Mesodermal cell (in vitro differentiated cells): ENCODE results near the gene NANS.
A peak's percentile ranks its signal among the peaks of the same experiment; 100 is the strongest.
"Not testable (repeated sequence)": the region's sequence is repeated elsewhere in the genome, so short reads cannot be mapped to it uniquely, and the experiment has no call there.

Experiments
- H3K27ac ChIP-seq: 2 replicates; pipeline ENCODE4 v1.7.0; 2013; ENCODE audit warnings: mild to moderate bottlenecking, low read depth, low read length, moderate library complexity; ENCODE audit not compliant: severe bottlenecking
- H3K36me3 ChIP-seq: 2 replicates; pipeline ENCODE4 v1.7.1; 2013; ENCODE audit warnings: mild to moderate bottlenecking, low read length, moderate library complexity; ENCODE audit not compliant: control insufficient read depth, insufficient read depth
- H3K4me1 ChIP-seq: one replicate; pipeline ENCODE4 v1.7.1; 2013; ENCODE audit warnings: mild to moderate bottlenecking, low read length; ENCODE audit not compliant: insufficient read depth, control insufficient read depth, poor library complexity, severe bottlenecking
- H3K4me3 ChIP-seq: 2 replicates; pipeline ENCODE4 v1.7.0; 2013; ENCODE audit warnings: low read length, control low read depth, mild to moderate bottlenecking; ENCODE audit not compliant: insufficient read depth, poor library complexity, severe bottlenecking; ENCODE audit errors: extremely low read depth
- H3K9me3 ChIP-seq: 2 replicates; pipeline ENCODE4 v1.7.1; 2013; ENCODE audit warnings: mild to moderate bottlenecking, low read length, moderate library complexity; ENCODE audit not compliant: control insufficient read depth
- whole genome bisulfite sequencing, 2 experiments: methylation state at CpG; one replicate each; pipeline ENCODE4 v1.1.5; 2013; ENCODE audit warnings: missing lambda C conversion rate in 2 of 2; ENCODE audit not compliant: insufficient coverage in 2 of 2; 5-methylcytosine and 5-hydroxymethylcytosine counted together

Gene NANS

DNA sequence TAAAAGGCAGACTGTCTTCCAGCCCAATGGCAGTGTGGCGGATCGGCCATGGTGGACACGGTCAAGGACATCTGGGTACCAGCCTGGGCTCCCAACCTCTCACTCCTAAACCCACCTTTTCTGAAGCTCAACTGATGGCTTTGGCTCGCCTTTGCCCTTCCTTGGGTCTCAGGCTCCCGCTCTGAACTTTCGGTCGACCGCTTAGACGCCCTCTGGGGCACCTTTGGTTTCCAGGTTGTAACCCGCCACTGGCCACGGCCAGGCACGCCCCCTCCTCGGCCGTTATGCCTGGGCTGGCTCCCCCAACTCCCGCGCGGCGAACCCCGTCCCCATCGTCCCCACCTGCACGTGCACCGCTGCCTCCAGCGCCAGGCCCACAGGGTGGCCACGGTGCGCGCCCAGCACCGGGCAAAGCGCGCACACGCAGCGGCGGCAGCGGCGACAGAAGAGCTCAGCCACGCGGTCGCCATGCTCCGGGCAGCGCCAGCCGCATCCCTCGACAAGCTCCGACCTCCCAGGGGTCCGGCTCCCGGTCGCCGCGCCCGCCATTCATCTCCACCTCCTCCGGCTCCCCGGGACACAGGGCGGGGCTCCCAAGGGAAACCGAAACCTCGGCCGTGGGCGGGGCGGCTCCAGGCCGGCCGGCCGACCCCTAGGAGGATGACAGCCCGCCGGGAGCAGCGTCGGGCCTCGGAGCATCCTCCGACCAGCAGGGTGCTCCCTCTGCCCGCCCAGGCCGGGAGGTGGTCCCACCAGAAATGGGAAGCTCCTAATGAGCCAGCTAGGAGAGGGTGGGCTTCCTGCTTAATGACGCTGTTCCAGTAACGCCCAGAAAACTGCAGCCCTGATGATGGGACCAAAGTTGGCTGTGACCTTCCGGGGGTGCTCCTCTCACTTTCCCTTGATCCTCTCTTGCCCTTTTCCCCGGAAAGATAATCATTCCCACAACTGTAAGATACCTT, 62.4 kb downstream of the NANS start, which contains the start of gene TRIM14:
Gene TRIM14 (minus strand): TSS at position 583 of the 962 bp plus-strand sequence. CDS start 34 bp downstream, at position 549.
- no peaks in the 10 kb centered on the region for H3K9me3 ChIP-seq
- WGBS, 2 experiments, result 6 to 8% methylated on average over 50 to 60 of the region's 71 CpGs
- peak within 1 kb of the TSS; percentile 45 for H3K4me3 ChIP-seq
- no peaks in the 10 kb centered on the region for H3K4me1 ChIP-seq
- H3K36me3 ChIP-seq, result peaks cover 3% of the 10 kb centered on the region
- H3K27ac ChIP-seq, result no peak within 1 kb of the TSS

DNA sequence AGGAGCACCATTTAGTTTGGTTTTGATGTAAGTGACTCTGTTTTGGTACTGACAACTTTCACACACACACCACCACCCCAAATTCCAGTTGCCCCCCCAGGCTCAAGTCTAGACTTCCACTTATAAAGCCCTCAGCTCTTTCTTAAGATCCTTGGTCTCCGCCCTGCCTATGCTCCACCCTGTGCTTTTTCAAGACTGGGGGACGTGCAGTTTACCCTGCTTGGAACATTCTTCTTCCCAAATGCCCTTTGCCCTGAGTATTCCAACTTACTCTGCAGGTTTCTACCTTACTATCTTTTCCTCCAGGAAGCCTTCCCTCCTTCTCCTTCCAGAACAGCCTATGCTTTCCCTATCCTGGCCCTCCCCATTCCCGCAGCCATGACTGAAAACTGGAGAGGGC, 63.9 kb downstream of the NANS start:
- no peak overlapping the region for H3K27ac ChIP-seq
- H3K4me3 ChIP-seq, result no peak overlapping the region
- peaks cover 15% of the 10 kb centered on the region for H3K36me3 ChIP-seq
- H3K9me3 ChIP-seq, result no peaks in the 10 kb centered on the region
- WGBS, 2 experiments, result 82% methylated on average over 2 of the region's 3 CpGs; no CpG with 5 or more reads in 1 of the 2 experiments
- H3K4me1 ChIP-seq, result no peaks in the 10 kb centered on the region

DNA sequence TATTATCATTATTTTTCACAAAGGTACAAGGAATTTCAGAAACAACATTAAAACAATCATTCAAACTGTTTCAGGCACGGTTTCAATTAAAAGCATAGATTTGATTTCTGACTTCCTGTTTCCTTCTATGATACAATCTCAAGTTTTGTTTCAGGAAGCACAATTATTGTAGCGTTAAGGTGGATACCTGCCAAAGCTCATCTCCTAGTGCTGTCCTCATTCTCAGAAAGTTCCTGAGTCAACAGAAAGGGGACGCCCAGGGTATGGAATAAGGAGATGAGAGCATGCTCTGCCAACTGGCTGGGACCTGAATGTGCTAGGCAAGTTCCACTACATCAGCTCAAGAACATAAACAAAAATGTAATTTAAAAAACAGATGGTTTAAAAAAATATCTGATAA, 64.5 kb downstream of the NANS start:
- WGBS, 2 experiments, result 80 to 83% methylated on average over 1 of the region's 3 CpGs

DNA sequence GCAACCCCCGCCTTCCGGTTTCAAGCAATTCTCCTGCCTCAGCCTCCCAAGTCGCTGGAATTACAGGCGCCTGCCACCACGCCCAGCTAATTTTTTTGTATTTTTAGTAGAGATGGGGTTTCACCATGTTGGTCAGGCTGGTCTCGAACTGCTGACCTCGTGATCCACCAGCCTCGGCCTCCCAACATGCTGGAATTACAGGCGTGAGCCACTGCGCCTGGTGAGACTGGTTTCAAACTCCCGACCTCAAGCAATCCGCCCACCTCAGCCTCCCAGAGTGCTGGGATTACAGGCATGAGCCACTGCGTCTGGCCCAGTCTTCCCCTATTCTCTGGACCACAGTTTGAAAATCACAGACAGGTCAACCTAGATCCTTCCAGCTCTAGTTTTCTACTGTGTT, 67.6 kb downstream of the NANS start:
- not testable (repeated sequence) for H3K4me1 ChIP-seq, H3K4me3 ChIP-seq, H3K9me3 ChIP-seq, H3K27ac ChIP-seq
- 95 to 97% methylated on average over 8 to 10 of the region's 13 CpGs for WGBS, 2 experiments
- peaks cover 34% of the 10 kb centered on the region for H3K36me3 ChIP-seq

More for the DNA sequence above, 64.5 kb downstream of the NANS start:
- no peaks in the 10 kb centered on the region for H3K9me3 ChIP-seq
- H3K27ac ChIP-seq, result no peak overlapping the region
- H3K4me3 ChIP-seq, result no peak overlapping the region
- H3K4me1 ChIP-seq, result no peaks in the 10 kb centered on the region
- H3K36me3 ChIP-seq, result peaks cover 15% of the 10 kb centered on the region

DNA sequence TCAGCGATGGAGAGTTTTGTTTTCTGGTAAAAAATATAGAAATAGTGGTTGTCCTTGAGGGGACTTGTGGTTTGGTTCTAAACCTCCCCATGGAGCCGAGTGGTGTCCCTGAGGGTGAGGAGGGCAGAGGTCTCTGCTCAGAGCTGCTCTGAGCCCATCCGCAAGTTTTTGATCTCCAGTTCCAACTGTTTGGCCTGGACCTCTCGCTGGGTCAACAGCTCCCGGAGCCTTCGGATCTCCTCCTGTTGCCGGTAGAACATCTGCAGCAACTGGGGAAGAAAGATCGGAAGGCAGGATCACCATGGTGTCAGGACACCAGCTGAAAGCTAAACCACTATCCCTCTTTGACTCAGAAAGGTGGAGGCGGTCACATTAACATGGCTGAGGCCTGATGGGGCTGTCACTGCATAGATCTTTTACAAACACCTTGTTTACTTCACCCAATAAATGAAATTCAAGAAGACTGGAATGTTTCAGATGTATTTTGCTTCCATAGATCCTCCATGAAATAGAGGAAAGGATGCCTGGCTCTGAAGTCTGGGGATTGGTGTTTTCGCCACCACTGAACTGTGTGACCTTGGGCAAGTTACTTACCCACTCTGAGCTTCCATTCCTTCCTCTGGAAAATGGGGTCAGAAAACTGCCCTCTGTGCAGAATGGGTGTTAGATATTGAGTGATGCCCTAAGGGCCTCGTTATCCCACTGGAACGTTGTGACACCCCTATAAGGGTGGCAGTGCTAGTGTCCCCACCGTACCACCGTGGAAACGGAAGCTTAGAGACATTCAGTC, 68.3 kb downstream of the NANS start:
- WGBS, 2 experiments, result 97% methylated on average over 12 to 13 of the region's 15 CpGs
- Histone ChIP-seq H3K27ac (no peak overlapping the region), H3K4me3 (no peak overlapping the region), H3K4me1 (peaks cover 6% of the 10 kb centered on the region), H3K9me3 (no peaks in the 10 kb centered on the region), H3K36me3 (peaks cover 34% of the 10 kb centered on the region)

DNA sequence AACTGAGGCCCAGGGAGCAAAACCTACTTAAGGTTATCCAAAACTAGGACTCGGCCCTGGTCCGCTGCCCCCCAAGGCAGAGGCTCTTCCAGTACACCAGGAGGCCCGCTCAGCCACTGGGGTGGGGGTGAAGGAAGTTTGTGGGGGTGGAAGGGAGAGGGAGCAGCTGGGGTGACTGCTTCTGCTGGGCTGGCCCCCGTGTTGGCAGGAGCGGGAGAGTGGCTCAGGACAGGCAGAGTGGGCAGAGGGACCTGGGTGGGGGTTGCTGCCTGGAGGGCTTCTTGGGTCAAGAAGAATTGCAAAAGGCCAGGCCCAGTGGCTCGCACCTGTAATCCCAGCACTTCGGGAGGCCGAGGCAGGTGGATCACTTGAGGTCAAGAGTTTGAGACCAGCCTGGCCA, 70.7 kb downstream of the NANS start:
- Histone ChIP-seq H3K36me3 (peaks cover 34% of the 10 kb centered on the region), H3K9me3 (no peaks in the 10 kb centered on the region), H3K4me1 (peaks cover 6% of the 10 kb centered on the region), H3K4me3 (no peak overlapping the region), H3K27ac (no peak overlapping the region)
- WGBS, 2 experiments, result 95 to 96% methylated on average over 5 to 6 of the region's 8 CpGs

DNA sequence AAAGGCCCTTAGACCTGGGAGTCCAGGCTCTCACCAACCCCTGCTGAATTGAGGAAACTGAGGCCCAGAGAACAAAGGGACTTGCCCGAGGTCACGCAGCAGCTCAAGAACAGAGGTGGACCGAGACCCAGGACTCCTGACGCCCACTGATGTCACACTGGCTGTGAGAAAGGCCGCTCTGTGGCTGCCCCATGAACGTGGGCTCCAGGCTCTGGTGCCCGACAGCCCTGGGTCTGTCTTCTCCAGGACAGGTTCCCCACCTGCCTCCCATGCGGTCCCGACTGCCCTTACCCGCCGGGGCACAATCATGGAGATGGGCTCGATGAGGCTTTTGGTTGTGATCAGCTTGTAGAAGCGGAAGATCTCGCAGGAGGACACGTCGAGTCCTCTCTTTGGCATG, 71.8 kb downstream of the NANS start:
- H3K4me1 ChIP-seq, result peaks cover 6% of the 10 kb centered on the region
- H3K36me3 ChIP-seq, result peaks cover 30% of the 10 kb centered on the region
- no peak overlapping the region for H3K4me3 ChIP-seq
- H3K27ac ChIP-seq, result no peak overlapping the region
- WGBS, 2 experiments, result 92% methylated on average over 14 to 16 of the region's 16 CpGs
- no peaks in the 10 kb centered on the region for H3K9me3 ChIP-seq

DNA sequence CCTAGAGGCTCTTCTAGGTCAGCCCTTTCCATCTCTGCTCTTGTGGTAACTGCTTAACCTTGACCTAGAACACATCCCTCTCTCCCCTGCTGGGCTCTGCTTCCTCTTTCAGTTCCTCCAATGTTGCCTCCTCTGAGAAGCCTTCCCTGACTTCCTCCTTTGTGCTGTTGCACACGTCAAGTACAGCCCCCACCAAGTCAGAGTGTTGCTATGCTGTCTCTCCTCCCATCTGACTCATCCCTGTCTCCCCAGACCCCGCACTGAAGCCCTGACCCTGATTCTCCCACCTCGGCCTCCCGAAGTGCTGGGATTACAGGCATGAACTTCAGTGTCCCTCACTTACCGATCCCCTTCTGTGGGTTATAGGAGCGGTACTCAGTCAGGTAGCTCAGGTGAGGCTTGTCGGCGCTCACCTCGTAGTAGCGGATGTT, 72.9 kb downstream of the NANS start:
- no peak overlapping the region for H3K4me3 ChIP-seq
- peaks cover 29% of the 10 kb centered on the region for H3K36me3 ChIP-seq
- H3K4me1 ChIP-seq, result peaks cover 6% of the 10 kb centered on the region
- 85 to 88% methylated on average over 8 to 10 of the region's 10 CpGs for WGBS, 2 experiments
- no peaks in the 10 kb centered on the region for H3K9me3 ChIP-seq
- no peak overlapping the region for H3K27ac ChIP-seq

DNA sequence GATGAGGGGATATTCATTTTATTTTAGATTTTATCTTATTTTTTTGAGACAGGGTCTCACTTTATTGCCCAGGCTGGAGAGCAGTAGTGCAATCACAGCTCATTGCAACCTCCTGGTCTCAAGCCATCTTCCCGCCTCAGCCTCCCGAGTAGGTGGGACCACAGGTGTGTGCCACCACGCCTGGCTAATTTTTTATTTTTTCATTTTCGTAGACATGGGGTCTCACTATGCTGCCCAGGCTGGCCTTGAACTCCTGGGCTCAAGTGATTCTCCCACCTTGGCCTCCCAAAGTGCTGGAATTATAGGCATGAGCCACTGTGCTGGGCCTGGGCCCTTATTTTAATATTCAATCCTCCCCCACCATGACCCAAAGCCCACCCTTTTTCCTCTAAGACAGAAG, 73.5 kb downstream of the NANS start:
- H3K4me3 ChIP-seq, H3K4me1 ChIP-seq, H3K9me3 ChIP-seq, H3K27ac ChIP-seq: not testable (repeated sequence)
- WGBS, 2 experiments, result 100% methylated on average over 4 of the region's 4 CpGs
- peaks cover 28% of the 10 kb centered on the region for H3K36me3 ChIP-seq

DNA sequence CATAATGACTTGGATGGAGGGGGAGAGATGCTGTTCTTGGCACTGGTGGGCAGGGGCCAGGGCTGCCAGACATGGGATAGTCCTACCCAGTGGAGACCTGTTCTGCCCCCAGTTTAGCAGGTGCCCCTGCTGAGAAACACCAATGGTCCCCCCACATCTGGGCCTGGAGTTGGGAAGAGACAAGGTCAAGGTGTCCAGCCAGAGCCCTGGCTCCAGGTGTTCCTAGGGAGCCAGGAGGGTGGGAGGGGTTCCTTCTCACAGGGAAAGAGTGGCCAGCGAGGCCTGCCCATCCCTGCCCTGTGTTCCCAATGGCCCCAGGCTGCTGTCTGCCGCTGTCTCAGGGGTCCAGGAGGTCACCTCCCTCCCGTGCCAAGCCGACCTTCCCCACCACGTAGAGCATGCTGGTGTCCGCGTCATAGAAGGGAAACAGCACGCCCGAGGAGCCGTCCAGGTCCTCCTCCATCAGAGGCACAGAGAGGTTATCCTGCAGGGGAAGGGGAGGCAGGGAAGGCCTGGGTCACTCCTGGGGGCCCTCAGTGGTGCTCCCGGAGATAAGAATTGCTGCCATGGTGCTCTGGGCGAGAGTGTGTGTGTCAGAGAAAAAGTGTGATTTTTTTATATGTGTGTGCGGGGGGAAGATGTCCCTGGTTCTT, 74.2 kb downstream of the NANS start:
- H3K9me3 ChIP-seq, result no peaks in the 10 kb centered on the region
- 92 to 94% methylated on average over 10 to 13 of the region's 13 CpGs for WGBS, 2 experiments
- H3K4me1 ChIP-seq, result peaks cover 6% of the 10 kb centered on the region
- no peak overlapping the region for H3K27ac ChIP-seq
- H3K36me3 ChIP-seq, result peaks cover 30% of the 10 kb centered on the region
- H3K4me3 ChIP-seq, result no peak overlapping the region
